ENCODE measurements around the gene ASIP.

DNA sequence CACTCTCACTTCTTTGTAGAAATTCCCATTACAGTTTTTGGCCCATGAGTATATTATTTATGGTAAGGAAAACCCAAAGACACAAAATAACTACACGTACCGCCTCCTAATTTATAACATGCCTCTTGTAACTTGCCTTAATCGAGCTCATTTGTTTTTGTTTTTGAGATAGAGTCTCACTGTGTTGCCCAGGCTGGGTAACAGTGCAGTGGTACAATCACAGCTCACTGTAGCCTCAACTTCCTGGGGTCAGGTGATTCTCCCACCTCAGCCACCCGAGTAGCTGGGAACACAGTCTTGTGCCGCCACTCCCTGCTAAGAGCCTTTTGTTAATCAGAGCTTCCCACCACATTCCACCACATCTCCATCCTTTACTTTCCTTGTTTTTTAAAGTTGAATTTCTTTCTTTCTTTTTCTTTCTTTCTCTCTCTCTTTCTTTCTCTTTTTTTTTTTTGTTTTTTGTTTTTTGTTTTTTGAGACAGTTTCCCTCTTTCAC, 15.5 kb downstream of the ASIP start:
- no peak for TF ChIP-seq CTCF (IDR thresholded peaks at IDR 0.05; ENCODE audit: low read depth, low read length, missing input control)
- TF ChIP-seq MAX (IDR thresholded peaks at IDR 0.05): no peak
- no peak for TF ChIP-seq JUND (IDR thresholded peaks at IDR 0.05)
- TF ChIP-seq, protein P1, sequence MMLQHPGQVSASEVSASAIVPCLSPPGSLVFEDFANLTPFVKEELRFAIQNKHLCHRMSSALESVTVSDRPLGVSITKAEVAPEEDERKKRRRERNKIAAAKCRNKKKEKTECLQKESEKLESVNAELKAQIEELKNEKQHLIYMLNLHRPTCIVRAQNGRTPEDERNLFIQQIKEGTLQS (IDR thresholded peaks at IDR 0.05): no peak
- no peak for TF ChIP-seq REST (IDR thresholded peaks at IDR 0.05)
- TF ChIP-seq TAF1 (conservative IDR thresholded peaks at IDR 0.05): no peak
- no peak for TF ChIP-seq YY1 (IDR thresholded peaks at IDR 0.05)
- no peak for TF ChIP-seq GABPA (IDR thresholded peaks at IDR 0.05 in 1 of 2, conservative IDR thresholded peaks at IDR 0.05 in 1 of 2)
- TF ChIP-seq EGR1 (IDR thresholded peaks at IDR 0.05; ENCODE audit: low read depth in 2 of 2): no peak
- TF ChIP-seq RXRA (IDR thresholded peaks at IDR 0.05): no peak
- no peak for TF ChIP-seq RAD21 (IDR thresholded peaks at IDR 0.05)
- TF ChIP-seq NR2F2 (IDR thresholded peaks at IDR 0.05): no peak
